ENCODE measurements around the gene TP63.

The TP63 gene

DNA sequence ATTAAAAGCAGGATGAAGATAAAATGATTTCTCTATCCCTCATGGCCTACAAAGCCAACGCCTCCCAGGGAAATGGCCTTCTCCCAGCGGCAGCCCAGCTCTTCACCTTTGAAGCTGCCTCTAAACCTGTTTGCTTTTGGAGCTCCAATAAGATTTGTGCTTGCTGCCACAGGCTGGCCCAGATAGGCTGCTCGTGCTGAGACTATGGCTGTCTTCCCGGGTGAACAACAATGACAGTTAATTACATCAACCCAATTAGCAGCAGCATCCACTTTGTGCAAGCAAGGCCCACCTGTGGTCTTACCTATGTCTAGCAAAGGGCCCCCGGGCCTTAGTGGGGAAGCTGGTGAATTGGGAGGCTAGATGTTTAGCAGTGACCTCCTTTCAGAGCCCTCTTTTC lies 309.9 kb downstream of the TP63 start:
- no peak for DNase-seq

GRCh38 chr3:189941679-189942078 lies 310.5 kb downstream of the TP63 start:
- DNase-seq: peak in 1 of 3 donors; percentile 10

- no peak for DNase-seq
Measured at GRCh38 chr3:189942948-189943347, 311.8 kb downstream of the TP63 start.

DNA sequence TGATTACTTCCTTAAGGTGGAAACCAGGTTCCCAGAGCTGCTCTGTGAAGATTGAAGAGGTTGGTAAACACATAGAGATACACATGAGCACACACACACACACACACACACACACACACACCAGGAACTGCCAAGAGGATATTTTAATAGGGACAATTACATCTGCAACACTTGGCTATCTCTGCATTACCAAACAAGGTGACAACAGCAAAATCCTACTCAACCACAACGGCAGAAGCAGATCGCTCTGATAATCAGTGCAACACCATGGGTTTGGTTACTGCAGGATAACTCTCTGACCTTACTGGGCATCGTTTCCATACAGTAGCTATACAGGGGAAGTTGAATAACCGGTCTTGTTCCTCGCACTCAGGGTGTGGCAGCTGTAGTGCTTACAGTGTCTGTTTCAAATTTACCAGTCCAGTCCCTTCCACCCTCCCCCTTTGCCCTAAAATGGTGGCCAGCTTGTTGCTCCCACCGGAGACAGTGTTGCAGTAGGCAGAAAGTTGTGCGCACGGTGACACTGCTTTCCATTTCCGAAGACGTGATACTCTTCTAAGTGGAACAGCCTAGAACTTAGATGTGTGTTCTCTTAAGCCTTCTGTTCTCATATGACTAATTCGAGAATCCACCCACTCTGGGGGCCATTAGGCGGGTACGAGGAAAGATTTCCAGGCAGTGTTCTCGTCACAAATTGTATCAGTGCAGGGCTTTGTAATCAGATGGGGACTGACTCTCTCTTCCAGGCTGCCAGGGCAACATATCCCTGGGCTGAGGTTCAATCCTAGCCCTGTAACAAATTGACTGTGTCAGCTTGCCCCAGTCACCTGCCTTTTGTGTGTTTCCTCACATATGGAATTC lies 313.3 kb downstream of the TP63 start:
- no peak for DNase-seq

- no peak for DNase-seq
Measured at GRCh38 chr3:189945935-189946709, 314.9 kb downstream of the TP63 start.

Measured in suppressor macrophage treated with lipopolysaccharide for 1 hour (primary cell).